HEK293 (cell line): ENCODE data around the gene MPPED1.
A peak's percentile ranks its signal among the peaks of the same experiment; 100 is the strongest.

ENCODE experiments used
- CTCF ChIA-PET: fragments of 350-600 bp; formaldehyde crosslinking; extraction: SDS; loops from one replicate; lab custom pipeline; 2021; ENCODE audit warnings: antibody characterized with exemption; lab: Yijun Ruan, JAX
- POLR2A ChIA-PET: fragments of 300-600 bp; formaldehyde crosslinking; extraction: SDS; loops from one replicate; lab custom pipeline; 2020; ENCODE audit warnings: antibody characterized with exemption, inconsistent platforms; lab: Yijun Ruan, JAX
- H3K27ac ChIP-seq: fragments of 200-500 bp; sonication (Bioruptor generic); 2 replicates; pipeline ENCODE4 v1.5.1; 2014; ENCODE audit warnings: low read depth, low read length, control low read depth, inconsistent platforms; ENCODE audit errors: extremely low read depth
- H3K36me3 ChIP-seq, 2 experiments: fragments of 200-500 bp in 1 of 2; sonication (Bioruptor generic) in 1 of 2; 1 replicate in 1 of 2; 2 replicates in 1 of 2; pipeline ENCODE4 v1.5.1; 2014 to 2017; ENCODE audit warnings: inconsistent platforms in 2 of 2, low read length in 2 of 2; ENCODE audit not compliant: control insufficient read depth in 2 of 2, insufficient read depth in 1 of 2
- H3K4me1 ChIP-seq: fragments of 200-500 bp; sonication (Bioruptor generic); 2 replicates; pipeline ENCODE4 v1.5.1; 2014; ENCODE audit warnings: mild to moderate bottlenecking, low read length, inconsistent platforms; ENCODE audit not compliant: control insufficient read depth, insufficient read depth
- H3K4me3 ChIP-seq: 2 replicates; pipeline ENCODE4 v1.5.1; 2011; ENCODE audit warnings: low read depth, mild to moderate bottlenecking, control low read depth, low read length, moderate library complexity
- H3K9me3 ChIP-seq: fragments of 200-500 bp; sonication (Bioruptor generic); 2 replicates; pipeline ENCODE4 v1.5.1; 2014; ENCODE audit warnings: low read depth, low read length, inconsistent platforms; ENCODE audit not compliant: control insufficient read depth, insufficient read depth
- BCL11B ChIP-seq: fragments of 450-650 bp; formaldehyde crosslinking; IDR thresholded peaks from 2 replicates; pipeline ENCODE4 v1.5.1; 2016; ENCODE audit warnings: low read depth, missing biosample characterization, missing genetic modification characterization
- HOXD13 ChIP-seq: sonication (generic); formaldehyde crosslinking; IDR thresholded peaks from 2 replicates; pipeline ENCODE4 v1.8.0; 2022; ENCODE audit warnings: missing genetic modification reagents, borderline replicate concordance
- SCRT2 ChIP-seq: fragments of 450-650 bp; formaldehyde crosslinking; IDR thresholded peaks from 2 replicates; pipeline ENCODE4 v1.5.1; 2016; ENCODE audit warnings: missing biosample characterization, missing genetic modification characterization
- ZBTB10 ChIP-seq: fragments of 450-650 bp; formaldehyde crosslinking; IDR thresholded peaks from 2 replicates; pipeline ENCODE4 v1.5.1; 2016; ENCODE audit warnings: missing biosample characterization, missing genetic modification characterization
- ZBTB17 ChIP-seq: fragments of 450-650 bp; formaldehyde crosslinking; IDR thresholded peaks from 2 replicates; pipeline ENCODE4 v1.5.1; 2016; ENCODE audit warnings: missing biosample characterization, missing genetic modification characterization
- ZNF221 ChIP-seq: fragments of 450-650 bp; formaldehyde crosslinking; IDR thresholded peaks from 2 replicates; pipeline ENCODE4 v1.5.1; 2017; ENCODE audit warnings: missing biosample characterization, missing genetic modification characterization, borderline replicate concordance
- ZNF239 ChIP-seq: fragments of 450-650 bp; formaldehyde crosslinking; IDR thresholded peaks from 2 replicates; pipeline ENCODE4 v1.5.1; 2016; ENCODE audit warnings: missing biosample characterization, missing genetic modification characterization
- ZNF24 ChIP-seq: fragments of 450-650 bp; formaldehyde crosslinking; IDR thresholded peaks from 2 replicates; pipeline ENCODE4 v1.5.1; 2016; ENCODE audit warnings: missing biosample characterization, missing genetic modification characterization
- ZNF280D ChIP-seq: fragments of 450-650 bp; formaldehyde crosslinking; IDR thresholded peaks from 2 replicates; pipeline ENCODE4 v1.5.1; 2016; ENCODE audit warnings: missing biosample characterization, missing genetic modification characterization
- ZNF335 ChIP-seq: fragments of 450-650 bp; formaldehyde crosslinking; conservative IDR thresholded peaks from 2 replicates; pipeline ENCODE4 v1.5.1; 2016; ENCODE audit warnings: missing biosample characterization, missing genetic modification characterization
- ZNF521 ChIP-seq: fragments of 450-650 bp; formaldehyde crosslinking; IDR thresholded peaks from 2 replicates; pipeline ENCODE4 v1.5.1; 2017; ENCODE audit warnings: missing biosample characterization, mild to moderate bottlenecking, missing genetic modification characterization
- ZNF585B ChIP-seq: fragments of 450-650 bp; formaldehyde crosslinking; IDR thresholded peaks from 2 replicates; pipeline ENCODE4 v1.5.1; 2016; ENCODE audit warnings: missing biosample characterization, missing genetic modification characterization
- ZNF768 ChIP-seq: fragments of 450-650 bp; formaldehyde crosslinking; IDR thresholded peaks from 2 replicates; pipeline ENCODE4 v1.5.1; 2018; ENCODE audit warnings: missing biosample characterization, mild to moderate bottlenecking, missing genetic modification characterization
- ZNF785 ChIP-seq: fragments of 450-650 bp; formaldehyde crosslinking; IDR thresholded peaks from 2 replicates; pipeline ENCODE4 v1.5.1; 2016; ENCODE audit warnings: missing biosample characterization, missing genetic modification characterization
- ZNF843 ChIP-seq: fragments of 450-650 bp; formaldehyde crosslinking; IDR thresholded peaks from 2 replicates; pipeline ENCODE4 v1.5.1; 2016; ENCODE audit warnings: missing biosample characterization, missing genetic modification characterization
- TF ChIP-seq, protein P1 (sequence below): fragments of 450-650 bp; formaldehyde crosslinking; IDR thresholded peaks from 2 replicates; pipeline ENCODE4 v1.5.1; 2016; ENCODE audit warnings: missing biosample characterization, missing genetic modification characterization, low read depth
- TF ChIP-seq, protein P2 (sequence below): fragments of 450-650 bp; formaldehyde crosslinking; IDR thresholded peaks from 2 replicates; pipeline ENCODE4 v1.5.1; 2017; ENCODE audit warnings: missing biosample characterization, missing genetic modification characterization

Gene MPPED1

DNA sequence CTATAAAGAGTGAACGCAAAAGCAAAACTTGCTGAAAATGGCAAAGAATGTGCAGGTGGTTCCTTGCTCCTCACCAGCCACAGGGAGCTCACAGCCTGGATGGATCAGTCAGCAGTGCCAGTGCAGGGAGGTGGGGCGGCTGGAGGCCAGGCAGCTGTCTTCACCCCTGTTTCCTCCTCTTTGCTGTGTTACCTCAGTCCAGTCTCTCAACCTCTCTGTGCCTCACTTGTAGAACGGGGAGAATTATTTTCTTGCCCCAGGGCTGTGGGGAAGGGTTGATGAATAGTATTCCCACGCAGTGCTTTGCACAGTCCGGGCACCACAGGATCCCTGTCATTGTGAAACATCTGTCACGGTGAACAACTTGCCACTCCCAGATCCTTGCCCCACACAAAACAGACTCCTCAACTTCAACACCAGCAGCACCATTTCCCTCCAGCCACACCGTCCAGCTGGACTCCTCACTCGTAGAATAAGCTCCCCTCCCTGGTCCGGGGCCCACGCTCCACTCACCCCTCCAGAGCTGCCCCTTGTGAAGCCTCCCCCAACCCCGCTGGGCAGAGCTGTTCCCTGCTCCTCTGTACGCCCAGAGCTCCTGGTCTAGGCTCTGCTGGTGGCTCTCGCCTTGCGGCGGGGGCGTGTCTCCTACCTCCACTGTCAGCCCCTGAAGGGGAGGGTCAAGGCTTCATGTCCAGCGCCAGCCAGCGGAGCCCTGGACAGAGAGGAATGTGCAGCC is 27.7 kb downstream of the MPPED1 start:
- POLR2A ChIA-PET = no interaction called here
- TF ChIP-seq ZNF843 (tag by site-specific recombination) = no peak
- peak; percentile 86 for TF ChIP-seq ZNF768 (tag by site-specific recombination)
- TF ChIP-seq, all 188 proteins: peak for 1
- Histone ChIP-seq H3K27ac (no peak overlapping the region), H3K36me3 (no peaks in the 10 kb centered on the region), H3K4me3 (no peak overlapping the region), H3K9me3 (no peaks in the 10 kb centered on the region), H3K4me1 (no peaks in the 10 kb centered on the region)
- CTCF ChIA-PET = interaction anchor here (0.6 to 0.7 kb wide), 2 partner anchors 24 to 955 kb away, joined by 3 read pairs; no protein-coding TSS in a partner anchor

DNA sequence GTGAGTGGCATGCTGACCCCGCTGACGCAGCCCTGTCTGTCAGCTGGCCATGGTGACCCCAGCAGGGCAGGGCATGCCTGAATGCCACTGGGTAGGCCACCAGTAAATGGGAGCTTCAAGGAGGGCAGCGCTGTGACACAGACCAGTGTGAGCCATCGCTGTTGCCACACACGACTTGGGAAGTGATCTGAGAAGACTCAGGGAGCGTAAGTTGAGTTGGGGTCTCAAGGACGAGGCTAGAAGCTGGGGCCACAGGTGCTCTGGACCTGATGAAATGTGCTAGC is 28.2 kb downstream of the MPPED1 start:
- Histone ChIP-seq H3K9me3 (no peaks in the 10 kb centered on the region), H3K36me3 (no peaks in the 10 kb centered on the region), H3K4me1 (no peaks in the 10 kb centered on the region), H3K4me3 (no peak overlapping the region), H3K27ac (no peak overlapping the region)
- TF ChIP-seq ZNF585B (tag by site-specific recombination) = no peak
- no peak for TF ChIP-seq ZBTB17 (tag by site-specific recombination)
- TF ChIP-seq ZNF221 = no peak
- ChIA-PET CTCF (no interaction called here), POLR2A (no interaction called here)

DNA sequence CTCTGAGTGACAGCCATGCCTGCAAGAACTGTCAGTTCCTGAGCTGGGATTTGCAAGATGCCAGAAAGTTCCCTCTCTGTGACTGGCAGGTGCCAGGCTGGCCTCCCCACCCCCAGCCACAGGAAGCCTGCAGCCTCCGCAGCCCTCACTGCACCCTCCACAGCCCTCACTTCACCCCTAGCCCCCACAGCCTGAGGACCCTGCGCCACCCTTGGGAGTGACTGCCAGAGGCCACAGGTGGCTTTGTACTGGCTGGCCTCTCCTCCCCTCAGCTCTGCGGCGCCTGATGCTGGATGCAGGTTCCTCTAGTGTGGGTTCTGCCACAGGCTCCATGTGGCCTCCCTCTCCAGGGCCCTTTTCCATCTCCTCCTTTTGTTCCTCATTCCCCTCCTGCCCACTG is 28.7 kb downstream of the MPPED1 start:
- H3K4me1 ChIP-seq = no peaks in the 10 kb centered on the region
- H3K9me3 ChIP-seq = no peaks in the 10 kb centered on the region
- CTCF ChIA-PET = no interaction called here
- no peak for TF ChIP-seq ZNF280D (tag by site-specific recombination)
- peak; percentile 52; the same call in 1 of the 2 replicates for TF ChIP-seq SCRT2
- no peak overlapping the region for H3K27ac ChIP-seq
- no peak overlapping the region for H3K4me3 ChIP-seq
- POLR2A ChIA-PET = no interaction called here
- H3K36me3 ChIP-seq = no peaks in the 10 kb centered on the region

DNA sequence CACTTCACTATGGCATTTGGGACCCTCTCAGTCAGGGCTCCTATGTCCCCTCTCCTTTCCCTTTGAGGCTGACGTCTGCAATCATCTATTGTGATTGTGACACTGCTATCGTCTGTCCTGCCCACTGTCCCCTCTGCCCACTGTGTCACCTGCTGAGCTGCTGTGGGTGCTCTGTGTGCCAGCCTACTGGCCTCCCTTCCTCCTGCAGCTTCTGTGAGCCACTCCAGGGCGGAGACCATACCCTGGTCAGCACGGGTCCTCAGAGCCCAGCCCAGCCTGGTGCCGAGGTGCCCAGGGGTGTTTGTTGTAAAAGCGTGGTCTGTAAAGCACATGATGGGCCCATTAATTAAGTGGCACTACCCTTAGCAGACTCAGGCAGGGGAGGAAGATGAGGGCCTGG is 29.4 kb downstream of the MPPED1 start:
- no peaks in the 10 kb centered on the region for H3K4me1 ChIP-seq
- H3K27ac ChIP-seq = no peak overlapping the region
- CTCF ChIA-PET = no interaction called here
- H3K36me3 ChIP-seq = no peaks in the 10 kb centered on the region
- POLR2A ChIA-PET = no interaction called here
- no peaks in the 10 kb centered on the region for H3K9me3 ChIP-seq
- no peak overlapping the region for H3K4me3 ChIP-seq
- TF ChIP-seq BCL11B = no peak
- TF ChIP-seq, protein P1, sequence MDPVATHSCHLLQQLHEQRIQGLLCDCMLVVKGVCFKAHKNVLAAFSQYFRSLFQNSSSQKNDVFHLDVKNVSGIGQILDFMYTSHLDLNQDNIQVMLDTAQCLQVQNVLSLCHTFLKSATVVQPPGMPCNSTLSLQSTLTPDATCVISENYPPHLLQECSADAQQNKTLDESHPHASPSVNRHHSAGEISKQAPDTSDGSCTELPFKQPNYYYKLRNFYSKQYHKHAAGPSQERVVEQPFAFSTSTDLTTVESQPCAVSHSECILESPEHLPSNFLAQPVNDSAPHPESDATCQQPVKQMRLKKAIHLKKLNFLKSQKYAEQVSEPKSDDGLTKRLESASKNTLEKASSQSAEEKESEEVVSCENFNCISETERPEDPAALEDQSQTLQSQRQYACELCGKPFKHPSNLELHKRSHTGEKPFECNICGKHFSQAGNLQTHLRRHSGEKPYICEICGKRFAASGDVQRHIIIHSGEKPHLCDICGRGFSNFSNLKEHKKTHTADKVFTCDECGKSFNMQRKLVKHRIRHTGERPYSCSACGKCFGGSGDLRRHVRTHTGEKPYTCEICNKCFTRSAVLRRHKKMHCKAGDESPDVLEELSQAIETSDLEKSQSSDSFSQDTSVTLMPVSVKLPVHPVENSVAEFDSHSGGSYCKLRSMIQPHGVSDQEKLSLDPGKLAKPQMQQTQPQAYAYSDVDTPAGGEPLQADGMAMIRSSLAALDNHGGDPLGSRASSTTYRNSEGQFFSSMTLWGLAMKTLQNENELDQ (tag by site-specific recombination) = no peak
- no peak for TF ChIP-seq ZNF785 (tag by site-specific recombination)
- no peak for TF ChIP-seq ZNF521 (tag by site-specific recombination)
- TF ChIP-seq ZNF239 (tag by site-specific recombination) = no peak
- no peak for TF ChIP-seq ZNF24
- TF ChIP-seq, protein P2, sequence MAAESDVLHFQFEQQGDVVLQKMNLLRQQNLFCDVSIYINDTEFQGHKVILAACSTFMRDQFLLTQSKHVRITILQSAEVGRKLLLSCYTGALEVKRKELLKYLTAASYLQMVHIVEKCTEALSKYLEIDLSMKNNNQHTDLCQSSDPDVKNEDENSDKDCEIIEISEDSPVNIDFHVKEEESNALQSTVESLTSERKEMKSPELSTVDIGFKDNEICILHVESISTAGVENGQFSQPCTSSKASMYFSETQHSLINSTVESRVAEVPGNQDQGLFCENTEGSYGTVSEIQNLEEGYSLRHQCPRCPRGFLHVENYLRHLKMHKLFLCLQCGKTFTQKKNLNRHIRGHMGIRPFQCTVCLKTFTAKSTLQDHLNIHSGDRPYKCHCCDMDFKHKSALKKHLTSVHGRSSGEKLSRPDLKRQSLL (tag by site-specific recombination) = no peak
- TF ChIP-seq ZNF335 (tag by site-specific recombination) = no peak
- no peak for TF ChIP-seq ZBTB10
- TF ChIP-seq HOXD13 (CRISPR knock-in tag) = no peak
- TF ChIP-seq, all 188 proteins: peak for 0
